Kidney (tissue), 14 donors: ENCODE results near the gene CUTA. TPM values are rescaled to one million over a fixed set of nuclear protein-coding genes. Genes with fewer than 3 reads are reported as not detected.
A peak's percentile ranks its signal among the peaks of the same experiment; 100 is the strongest.

Experiments used
- DNase-seq, 5 donors: peaks; one replicate each; pipeline ENCODE4 v3.0.0-alpha.2; 2013 to 2020
- FAIRE-seq: peaks from 2 replicates; lab custom pipeline; 2012; peaks lifted over from hg19 to GRCh38; lab: Jason Lieb, UNC
- H3K27ac ChIP-seq, 2 donors: one replicate each; pipeline ENCODE4 v1.7.0; 2013; ENCODE audit warnings: low read depth in 2 of 2, low read length in 2 of 2, inconsistent platforms in 1 of 2
- H3K27me3 ChIP-seq: one replicate; pipeline ENCODE4 v1.7.1; 2013; ENCODE audit warnings: low read length, inconsistent platforms; ENCODE audit not compliant: control insufficient read depth, insufficient read depth
- H3K36me3 ChIP-seq, 3 donors: one replicate each; pipeline versions ENCODE4 v1.7.0 to v1.7.1; 2013; ENCODE audit warnings: low read length in 3 of 3, control low read depth in 1 of 3, inconsistent platforms in 1 of 3; ENCODE audit not compliant: insufficient read depth in 3 of 3, control insufficient read depth in 2 of 3
- H3K4me1 ChIP-seq, 3 donors: one replicate each; pipeline versions ENCODE4 v1.7.0 to v1.7.1; 2013; ENCODE audit warnings: low read length in 3 of 3, inconsistent platforms in 1 of 3, low read depth in 1 of 3; ENCODE audit not compliant: control insufficient read depth in 2 of 3, insufficient read depth in 2 of 3
- H3K4me3 ChIP-seq, 3 donors: one replicate each; pipeline versions ENCODE4 v1.7.0 to v1.8.1; 2013; ENCODE audit warnings: low read length in 3 of 3, control low read depth in 1 of 3, inconsistent platforms in 1 of 3
- H3K9ac ChIP-seq, 3 donors: one replicate each; pipeline versions ENCODE4 v1.7.0 to v1.7.1; 2013; ENCODE audit warnings: low read length in 3 of 3, control low read depth in 1 of 3, inconsistent platforms in 1 of 3
- H3K9me3 ChIP-seq, 3 donors: one replicate each; pipeline versions ENCODE4 v1.7.0 to v1.7.1; 2013; ENCODE audit warnings: low read length in 3 of 3, control low read depth in 1 of 3, inconsistent platforms in 1 of 3; ENCODE audit not compliant: control insufficient read depth in 2 of 3, insufficient read depth in 1 of 3
- intact Hi-C: fragments of 100-400 bp; cut with DNase I; formaldehyde crosslinking; loops from one replicate; pipeline ENCODE4 v1.11.1; 2022
- polyA plus RNA-seq: library from polyadenylated mRNA; stranded (reverse); fragments of 350-450 nt; fragmentation: Illumina TruSeq; extraction: RNeasy Lipid Tissue Mini Kit (QIAGEN cat#74804); gene quantifications from one replicate; pipeline ENCODE4 v1.2.3, GENCODE V29; 2014; ENCODE audit warnings: low read depth, low replicate concordance; ENCODE audit not compliant: insufficient read depth
- total RNA-seq: library from RNA; stranded (reverse); fragmentation: NEBNext Ultra II Directional; extraction: Animal tissue kit (Norgen Biotek cat#: 25700); gene quantifications from one replicate; pipeline ENCODE4 v1.2.1, GENCODE V29; 2021
- TF ChIP-seq, protein P1 (sequence below): IDR thresholded peaks from 3 replicates; pipeline ENCODE4 v1.5.1; 2012; ENCODE audit warnings: mild to moderate bottlenecking, moderate library complexity, borderline replicate concordance; ENCODE audit not compliant: insufficient read depth; ENCODE audit errors: extremely low read depth
- donor health status: control.
- donor health status: control.
- donor health status: control.
- donor health status: control.
- donor health status: control.
- donor health status: DM: yes; HTN: yes; CAD: no.
- donor health status: Normal renal cell carcinoma (clear cell type).

Gene CUTA
- total and polyA plus RNA-seq, 2 donors from 2014 or later = 163 to 433 TPM

DNA sequence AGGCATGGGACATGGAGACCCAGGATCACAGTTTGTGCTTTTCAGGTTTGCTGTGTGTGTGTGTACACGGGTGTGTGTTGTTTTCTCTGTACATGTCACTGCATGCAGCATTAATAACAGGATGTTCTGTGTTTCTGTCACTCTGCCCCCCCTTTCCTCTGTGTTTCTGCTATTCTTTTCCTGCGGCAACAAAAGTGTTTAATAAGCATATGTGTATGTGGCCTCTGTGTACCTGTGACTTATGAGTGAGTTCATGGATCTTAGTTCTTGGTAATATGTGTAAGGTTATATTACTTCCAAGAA is 11.8 kb upstream of the CUTA start:
- peaks cover 6 to 35% (median 7%) of the 10 kb centered on the region in 3 donors for H3K4me1 ChIP-seq
- intact Hi-C loops = no loop called here
- DNase-seq (no peak), FAIRE-seq (no peak)
- TF ChIP-seq, protein P1, sequence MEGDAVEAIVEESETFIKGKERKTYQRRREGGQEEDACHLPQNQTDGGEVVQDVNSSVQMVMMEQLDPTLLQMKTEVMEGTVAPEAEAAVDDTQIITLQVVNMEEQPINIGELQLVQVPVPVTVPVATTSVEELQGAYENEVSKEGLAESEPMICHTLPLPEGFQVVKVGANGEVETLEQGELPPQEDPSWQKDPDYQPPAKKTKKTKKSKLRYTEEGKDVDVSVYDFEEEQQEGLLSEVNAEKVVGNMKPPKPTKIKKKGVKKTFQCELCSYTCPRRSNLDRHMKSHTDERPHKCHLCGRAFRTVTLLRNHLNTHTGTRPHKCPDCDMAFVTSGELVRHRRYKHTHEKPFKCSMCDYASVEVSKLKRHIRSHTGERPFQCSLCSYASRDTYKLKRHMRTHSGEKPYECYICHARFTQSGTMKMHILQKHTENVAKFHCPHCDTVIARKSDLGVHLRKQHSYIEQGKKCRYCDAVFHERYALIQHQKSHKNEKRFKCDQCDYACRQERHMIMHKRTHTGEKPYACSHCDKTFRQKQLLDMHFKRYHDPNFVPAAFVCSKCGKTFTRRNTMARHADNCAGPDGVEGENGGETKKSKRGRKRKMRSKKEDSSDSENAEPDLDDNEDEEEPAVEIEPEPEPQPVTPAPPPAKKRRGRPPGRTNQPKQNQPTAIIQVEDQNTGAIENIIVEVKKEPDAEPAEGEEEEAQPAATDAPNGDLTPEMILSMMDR = no peak
- no peak overlapping the region for H3K4me3 ChIP-seq
- H3K36me3 ChIP-seq = no peaks in the 10 kb centered on the region
- no peak overlapping the region for H3K27ac ChIP-seq
- H3K9me3 ChIP-seq = no peaks in the 10 kb centered on the region
- H3K9ac ChIP-seq = no peak overlapping the region
- no peaks in the 10 kb centered on the region for H3K27me3 ChIP-seq

DNA sequence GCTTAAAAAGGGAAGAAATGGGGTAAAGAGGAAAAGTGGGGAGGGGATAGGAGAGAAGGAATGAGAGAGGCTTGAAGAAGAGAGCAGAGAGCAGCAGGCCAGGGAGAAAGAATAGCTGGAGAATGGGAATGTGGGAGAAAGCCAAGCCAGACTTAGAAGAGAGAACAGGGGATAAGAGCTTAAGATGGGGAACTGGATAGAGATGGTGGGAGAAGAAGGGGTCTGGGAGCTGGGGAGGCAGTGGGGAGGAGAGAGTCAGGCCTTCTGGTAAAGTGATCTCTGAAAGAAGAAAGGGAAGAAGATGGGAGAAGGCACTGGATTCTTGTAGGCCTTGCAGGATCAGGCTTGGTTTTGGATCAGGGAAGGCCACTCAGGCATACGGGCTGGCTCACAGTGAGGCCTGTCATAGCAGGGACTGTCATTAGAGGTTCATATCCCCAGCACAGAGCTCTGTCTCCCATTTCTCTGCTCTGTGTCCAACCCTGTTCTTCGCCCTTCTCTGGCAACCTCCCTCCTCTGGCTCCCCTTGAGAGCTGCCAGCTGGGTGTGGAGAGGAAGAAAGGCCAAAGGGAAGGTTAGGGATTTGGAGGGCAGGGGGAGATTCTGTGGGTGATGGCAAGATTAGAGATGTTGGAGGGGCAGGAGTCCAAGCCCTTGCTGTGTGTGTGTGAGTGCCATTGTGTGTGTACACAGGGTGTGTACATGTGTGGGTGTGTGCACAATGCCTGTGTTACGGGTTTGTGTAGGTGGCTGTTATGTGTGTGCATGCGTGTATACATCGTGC is 11.3 kb upstream of the CUTA start:
- Histone ChIP-seq H3K9ac (peak overlapping the region in 1 of 3 donors; percentile 4), H3K9me3 (no peaks in the 10 kb centered on the region), H3K27ac (peak overlapping the region in 1 of 2 donors; percentile 42), H3K4me3 (no peak overlapping the region), H3K27me3 (no peaks in the 10 kb centered on the region), H3K4me1 (peaks cover 6 to 38% (median 7%) of the 10 kb centered on the region in 3 donors), H3K36me3 (no peaks in the 10 kb centered on the region)
- DNase-seq (peak in 1 of 5 donors; percentile 33), FAIRE-seq (no peak)
- intact Hi-C loops = no loop called here
- TF ChIP-seq, protein P1 = no peak

- DNase-seq = peak; percentile 35 to 83 (median 57)
- FAIRE-seq = no peak
- Histone ChIP-seq H3K9me3 (no peaks in the 10 kb centered on the region), H3K9ac (peak overlapping the region in 1 of 3 donors; percentile 4), H3K4me3 (peak overlapping the region; percentile 17 to 42 (median 35)), H3K4me1 (peaks cover 6 to 38% (median 7%) of the 10 kb centered on the region in 3 donors), H3K27ac (peak overlapping the region; percentile 16 to 42), H3K27me3 (no peaks in the 10 kb centered on the region), H3K36me3 (no peaks in the 10 kb centered on the region)
- TF ChIP-seq, protein P1 = peak; percentile 23
- intact Hi-C loops = no loop called here
Observed at GRCh38 chr6:33428224-33428965, 10.5 kb upstream of the CUTA start.
